GM19023 (cell line): ENCODE measurements around the gene ARX.

Experiments
- ATAC-seq: cut with Tn5 transposase; IDR thresholded peaks from one replicate; pipeline ENCODE4 v1.9.1; 2021; ENCODE audit warnings: mild to moderate bottlenecking, moderate library complexity; ENCODE audit not compliant: unreplicated experiment

Gene ARX

GRCh38 chrX:25002661-25003020 is 13.1 kb downstream of the ARX start:
- no peak for ATAC-seq

DNA sequence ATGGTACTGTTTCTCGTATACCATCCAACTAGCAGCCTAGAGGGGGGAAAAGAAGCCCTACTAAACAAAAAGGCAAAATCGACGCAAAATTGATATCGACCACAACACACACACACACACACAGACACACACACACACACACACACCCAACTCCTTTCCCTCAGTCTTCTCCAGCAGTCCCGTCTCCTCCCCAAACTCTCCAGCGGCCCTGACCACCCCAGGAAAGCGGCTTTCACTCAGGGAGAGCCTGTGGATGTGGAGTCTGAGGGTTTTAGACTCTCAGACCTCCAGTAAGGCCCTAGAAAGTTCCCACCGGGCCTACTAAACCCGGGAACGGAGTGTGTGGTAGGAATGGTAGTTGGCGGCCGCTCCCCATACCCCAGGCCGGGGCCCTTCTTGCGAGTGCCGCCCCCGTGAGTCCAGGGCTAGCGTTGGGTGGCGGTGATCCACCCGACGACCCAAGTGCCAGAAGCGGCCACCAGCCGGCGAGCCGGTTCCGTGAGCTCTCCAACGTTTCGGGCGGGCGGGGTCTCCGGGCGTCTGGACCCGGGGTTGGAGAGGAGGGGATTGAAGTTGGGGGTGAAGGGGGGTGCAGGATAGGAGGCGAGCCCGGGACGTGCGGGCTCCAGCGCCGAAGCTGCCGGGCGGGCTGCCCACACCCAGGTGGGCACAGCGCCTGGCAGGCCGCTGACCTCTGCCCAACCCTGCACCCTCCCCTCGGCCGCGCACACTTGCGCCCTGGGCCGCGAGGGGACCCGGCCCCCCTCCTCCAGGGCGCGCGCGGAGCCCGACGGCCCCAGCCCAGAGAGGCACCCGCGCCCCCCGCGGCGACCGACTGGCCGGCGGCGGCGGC is 13.7 kb downstream of the ARX start:
- no peak for ATAC-seq

GRCh38 chrX:24999511-24999910 is 16.3 kb downstream of the ARX start:
- no peak for ATAC-seq

DNA sequence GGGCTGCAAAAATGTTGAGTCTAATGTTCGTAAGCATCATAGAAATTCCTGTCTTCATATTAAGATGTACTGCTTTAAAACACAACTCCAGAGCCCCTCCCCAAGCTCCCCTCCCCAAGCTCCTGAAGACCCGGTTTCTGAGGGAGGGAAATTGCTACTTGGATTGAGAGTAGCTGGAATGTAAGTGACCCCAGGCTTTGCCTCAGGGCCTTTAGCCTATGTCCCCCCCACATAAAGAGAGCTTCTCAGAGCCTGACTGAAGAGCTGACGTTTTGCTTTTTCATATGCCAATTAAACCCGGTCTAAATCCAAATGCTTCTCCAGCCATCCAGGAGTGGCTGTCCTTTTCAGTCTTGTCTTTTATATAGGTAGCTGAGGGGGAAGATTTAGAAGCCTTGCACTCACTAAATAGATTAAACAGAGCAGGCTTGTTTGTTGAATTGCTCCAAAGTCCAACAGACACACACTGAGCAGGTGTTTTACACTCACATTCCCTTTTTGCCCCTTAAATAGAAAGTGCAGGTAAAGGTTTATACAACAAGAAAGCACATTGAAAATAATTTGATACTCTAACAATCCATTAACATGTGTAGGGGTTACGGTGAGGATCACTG is 19.6 kb downstream of the ARX start:
- no peak for ATAC-seq

DNA sequence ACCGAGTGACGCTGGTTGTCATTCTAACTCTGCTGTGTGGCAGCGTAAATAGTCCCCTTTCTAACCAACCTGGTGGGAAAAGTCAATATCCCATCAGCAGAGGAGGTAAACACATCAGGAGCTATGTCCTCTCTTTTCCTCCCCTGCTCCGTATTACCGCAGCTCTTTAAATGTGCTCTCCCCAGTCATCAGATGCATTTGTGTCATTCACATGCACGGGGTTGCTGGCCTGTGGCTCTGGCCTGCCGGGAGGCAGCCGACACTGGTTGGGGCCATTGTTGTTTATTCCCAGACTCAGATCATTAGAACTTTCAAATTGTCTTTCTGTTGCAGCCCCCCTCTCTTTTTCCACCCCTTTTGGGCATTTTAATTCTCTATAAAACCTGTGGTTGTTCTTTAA is 21.9 kb downstream of the ARX start:
- ATAC-seq: no peak

GRCh38 chrX:24990535-24990934 is 25.2 kb downstream of the ARX start:
- ATAC-seq: no peak

- ATAC-seq: no peak
Observed at GRCh38 chrX:24988314-24988713, 27.5 kb downstream of the ARX start.

DNA sequence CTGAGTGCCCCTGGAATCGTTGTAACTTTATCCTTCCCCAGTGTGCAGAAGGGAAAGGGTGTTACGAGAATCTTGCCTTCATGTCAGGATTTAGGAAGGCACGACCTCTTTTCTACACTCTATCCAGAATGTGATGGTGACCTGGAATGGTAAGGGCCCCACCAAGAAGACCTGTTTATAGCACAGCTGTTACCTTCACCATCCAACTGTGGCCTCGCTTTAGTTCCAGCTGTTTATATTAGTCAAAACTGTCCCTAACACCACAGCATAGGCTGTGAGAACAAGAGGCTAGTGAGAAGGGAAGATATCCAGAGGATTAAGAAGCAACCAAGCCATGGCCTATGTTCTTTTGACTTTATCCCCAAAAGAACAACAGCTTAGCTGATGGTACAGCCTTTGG is 28.0 kb downstream of the ARX start:
- no peak for ATAC-seq

DNA sequence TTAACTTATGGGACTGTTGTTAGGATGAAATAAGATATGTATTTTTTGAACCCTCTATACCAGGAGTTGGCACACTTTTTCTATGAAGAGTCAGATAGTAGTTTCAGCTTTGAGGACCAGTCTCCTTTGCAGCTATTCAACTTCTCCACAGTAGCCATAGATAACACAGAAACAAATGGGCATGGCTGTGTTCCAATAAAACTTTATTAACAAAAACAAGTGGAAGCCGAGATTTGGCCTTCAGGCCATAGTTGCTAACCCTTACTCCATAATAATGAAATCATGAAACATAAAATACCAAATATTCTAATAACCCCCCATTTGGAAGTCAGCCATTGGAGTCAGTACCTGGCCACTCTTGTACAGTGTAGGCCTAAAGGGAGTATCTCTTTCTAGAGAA is 30.6 kb downstream of the ARX start:
- ATAC-seq: no peak

- ATAC-seq: no peak
Observed at GRCh38 chrX:24983931-24984330, 31.8 kb downstream of the ARX start.

DNA sequence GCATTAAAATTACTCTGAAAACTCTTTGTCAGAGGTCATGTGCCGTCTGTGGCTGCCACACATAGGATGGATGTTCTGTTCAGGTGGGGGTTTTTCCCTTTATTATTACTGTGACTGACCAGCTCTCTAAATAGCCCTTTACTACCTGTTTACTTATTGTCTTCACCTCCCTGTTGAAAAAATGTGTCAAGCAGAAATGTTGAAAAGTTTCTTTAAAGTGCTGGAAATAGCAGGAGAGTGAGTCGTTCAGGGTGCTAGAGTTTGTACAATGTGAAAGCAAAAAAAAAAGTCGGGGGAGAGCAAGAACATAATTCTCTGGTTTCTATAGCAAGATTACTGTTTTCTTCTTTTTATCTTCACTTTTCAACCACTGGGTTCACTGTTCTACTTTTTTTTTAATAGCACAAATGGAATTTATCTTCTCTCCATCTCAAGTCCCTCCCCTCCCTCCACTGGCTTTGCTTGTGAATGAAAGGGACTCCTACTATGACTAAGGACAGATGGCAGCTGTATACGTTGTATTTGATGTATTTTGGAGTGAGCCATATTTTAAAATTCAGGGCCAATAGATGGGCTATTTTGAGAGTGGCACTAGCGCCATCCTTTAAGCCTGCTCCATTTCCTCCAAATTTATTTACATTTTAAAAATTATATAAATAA is 33.3 kb downstream of the ARX start:
- ATAC-seq: no peak

- no peak for ATAC-seq
Observed at GRCh38 chrX:24981030-24981429, 34.7 kb downstream of the ARX start.

DNA sequence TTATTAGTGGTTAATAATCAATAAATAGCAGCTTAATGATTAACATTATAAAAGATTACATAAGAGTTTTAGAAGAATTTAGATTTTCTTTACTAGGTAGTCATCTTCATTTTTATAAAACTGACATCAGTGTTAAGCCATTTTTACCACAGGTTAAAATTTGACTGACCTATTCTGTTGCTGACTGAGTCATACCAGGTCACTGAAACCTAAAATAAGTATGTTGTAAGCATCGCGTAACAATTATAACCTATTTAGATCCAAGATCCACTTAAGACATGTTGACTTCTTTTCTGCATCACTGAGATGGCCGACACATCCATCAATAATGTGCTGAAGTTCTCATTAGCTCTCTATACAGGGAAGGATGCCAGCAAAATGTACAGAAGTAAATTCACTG is 36.7 kb downstream of the ARX start:
- ATAC-seq: no peak

GRCh38 chrX:24969812-24970211 is 46.0 kb downstream of the ARX start:
- ATAC-seq: no peak

GRCh38 chrX:24965372-24965771 is 50.4 kb downstream of the ARX start:
- no peak for ATAC-seq

DNA sequence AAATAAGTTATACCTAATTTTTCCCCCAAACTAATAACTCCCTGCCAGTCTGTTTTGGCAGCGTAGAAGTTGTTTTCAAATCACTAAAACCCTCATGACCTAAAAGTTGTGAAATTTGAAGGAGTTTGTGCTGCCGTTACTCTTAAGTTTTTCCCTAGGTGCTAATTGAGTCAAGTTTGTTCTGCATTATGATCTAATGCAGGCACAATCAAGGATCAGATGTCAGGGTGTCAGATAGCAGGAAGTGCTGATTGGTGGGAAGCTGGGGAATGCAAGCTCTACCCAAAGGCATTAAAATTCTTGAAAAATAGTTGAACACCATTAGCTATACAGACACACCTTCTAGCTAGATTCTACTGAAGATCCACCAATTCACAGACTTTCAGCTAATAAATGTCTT is 51.9 kb downstream of the ARX start:
- ATAC-seq: no peak

DNA sequence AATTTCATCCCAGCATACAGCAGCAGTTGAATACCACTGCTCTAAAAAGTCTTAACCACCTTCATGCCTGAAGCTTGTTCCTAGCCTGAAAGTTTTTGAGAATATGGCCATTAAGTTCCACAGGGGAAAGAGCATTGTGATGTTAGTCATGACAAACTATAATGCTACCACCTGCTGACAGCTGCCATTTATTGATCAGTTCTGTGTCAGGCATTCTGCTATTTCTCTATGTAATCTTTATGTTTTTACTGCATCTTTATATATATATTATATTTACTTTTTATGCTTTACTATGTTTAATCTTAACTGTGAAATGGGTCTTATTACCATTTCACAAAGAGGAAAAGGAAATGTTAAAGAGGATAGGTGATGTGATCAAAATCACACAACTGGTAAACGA is 54.0 kb downstream of the ARX start:
- no peak for ATAC-seq

GRCh38 chrX:24956828-24957227 is 58.9 kb downstream of the ARX start:
- no peak for ATAC-seq

DNA sequence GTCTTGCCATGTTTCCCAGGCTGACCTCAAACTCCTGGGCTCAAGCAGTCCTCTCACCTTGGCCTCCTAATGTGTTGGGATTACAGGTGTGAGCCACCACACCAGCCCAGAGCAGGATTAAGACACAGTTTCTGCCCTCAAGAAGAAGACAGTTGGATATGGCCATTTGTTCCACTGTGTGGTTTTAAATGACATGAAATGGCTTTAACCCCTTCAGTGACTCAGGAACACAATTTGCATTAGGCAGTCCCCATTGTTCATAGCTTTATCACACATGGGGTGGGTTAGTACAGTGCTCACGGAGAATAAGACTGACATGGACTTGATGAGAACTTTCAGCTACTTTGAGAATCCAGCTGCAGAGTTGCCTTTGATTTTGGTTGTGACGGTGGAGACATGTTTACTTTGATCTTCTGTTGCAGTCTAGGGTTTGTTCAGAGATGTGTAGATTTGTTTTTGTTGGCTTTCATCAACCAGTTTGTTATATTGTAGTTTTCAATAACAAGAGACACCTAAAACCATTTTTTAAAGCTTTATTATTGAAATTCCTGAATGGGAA is 60.3 kb downstream of the ARX start:
- ATAC-seq: no peak

GRCh38 chrX:24954732-24955131 is 61.0 kb downstream of the ARX start:
- no peak for ATAC-seq
